Measurements from ENCODE around the gene BEND6.

BEND6 gene

DNA sequence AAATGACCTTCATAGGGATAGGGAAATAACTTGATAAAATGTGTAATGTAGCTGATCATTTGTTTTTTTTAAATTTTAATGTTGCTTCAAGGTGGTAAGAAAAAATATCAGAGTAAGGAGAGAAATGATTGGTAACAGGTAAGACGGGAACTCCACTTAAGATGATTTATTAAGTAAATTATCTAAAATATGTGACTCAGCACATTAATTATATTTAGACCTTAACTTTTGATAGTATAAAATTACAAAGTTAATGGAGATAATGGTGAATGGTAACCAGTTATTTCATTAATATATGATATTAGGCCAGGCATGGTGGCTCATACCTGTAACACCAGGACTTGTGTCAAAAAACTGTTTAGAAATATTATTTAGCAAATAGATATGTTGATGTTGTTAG lies 10.2 kb downstream of the BEND6 start:
- Histone ChIP-seq H3K9me3 (no peaks in the 10 kb centered on the region), H3K27ac (no peak overlapping the region), H3K4me1 (ENCODE audit: control insufficient read depth in 1 of 2, insufficient read depth in 1 of 2, low read depth in 1 of 2, low read length in 1 of 2) (no peaks in the 10 kb centered on the region), H3K4me3 (ENCODE audit: low read depth in 1 of 2, low read length in 1 of 2) (no peak overlapping the region), H3K36me3 (no peaks in the 10 kb centered on the region), H3K27me3 (no peaks in the 10 kb centered on the region)
- TF ChIP-seq, protein P1, sequence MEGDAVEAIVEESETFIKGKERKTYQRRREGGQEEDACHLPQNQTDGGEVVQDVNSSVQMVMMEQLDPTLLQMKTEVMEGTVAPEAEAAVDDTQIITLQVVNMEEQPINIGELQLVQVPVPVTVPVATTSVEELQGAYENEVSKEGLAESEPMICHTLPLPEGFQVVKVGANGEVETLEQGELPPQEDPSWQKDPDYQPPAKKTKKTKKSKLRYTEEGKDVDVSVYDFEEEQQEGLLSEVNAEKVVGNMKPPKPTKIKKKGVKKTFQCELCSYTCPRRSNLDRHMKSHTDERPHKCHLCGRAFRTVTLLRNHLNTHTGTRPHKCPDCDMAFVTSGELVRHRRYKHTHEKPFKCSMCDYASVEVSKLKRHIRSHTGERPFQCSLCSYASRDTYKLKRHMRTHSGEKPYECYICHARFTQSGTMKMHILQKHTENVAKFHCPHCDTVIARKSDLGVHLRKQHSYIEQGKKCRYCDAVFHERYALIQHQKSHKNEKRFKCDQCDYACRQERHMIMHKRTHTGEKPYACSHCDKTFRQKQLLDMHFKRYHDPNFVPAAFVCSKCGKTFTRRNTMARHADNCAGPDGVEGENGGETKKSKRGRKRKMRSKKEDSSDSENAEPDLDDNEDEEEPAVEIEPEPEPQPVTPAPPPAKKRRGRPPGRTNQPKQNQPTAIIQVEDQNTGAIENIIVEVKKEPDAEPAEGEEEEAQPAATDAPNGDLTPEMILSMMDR (IDR thresholded peaks at IDR 0.05) = no peak

DNA sequence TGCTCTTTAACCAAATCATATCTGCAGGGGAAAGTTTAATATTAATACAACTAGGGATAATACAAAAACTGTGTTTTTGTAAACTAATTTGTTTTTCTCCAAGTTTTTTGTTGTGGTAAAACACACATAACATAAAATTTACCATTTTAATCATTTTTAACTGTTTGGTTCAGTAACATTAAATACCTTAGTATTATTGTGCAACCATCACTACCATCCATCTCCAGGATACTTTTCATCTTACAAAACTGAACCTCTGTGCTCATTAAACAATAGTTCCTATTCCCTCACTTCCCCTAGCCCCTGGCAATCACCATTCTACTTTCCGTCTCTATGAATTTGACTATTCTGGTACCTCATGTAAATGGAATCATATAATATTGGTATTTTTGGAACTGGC lies 15.9 kb downstream of the BEND6 start:
- H3K36me3 ChIP-seq = no peaks in the 10 kb centered on the region
- no peaks in the 10 kb centered on the region for H3K4me1 ChIP-seq (ENCODE audit: control insufficient read depth in 1 of 2, insufficient read depth in 1 of 2, low read depth in 1 of 2, low read length in 1 of 2)
- H3K4me3 ChIP-seq (ENCODE audit: low read depth in 1 of 2, low read length in 1 of 2) = no peak overlapping the region
- TF ChIP-seq, protein P1 (IDR thresholded peaks at IDR 0.05) = no peak
- no peak overlapping the region for H3K27ac ChIP-seq
- H3K9me3 ChIP-seq = no peaks in the 10 kb centered on the region
- H3K27me3 ChIP-seq = no peaks in the 10 kb centered on the region

DNA sequence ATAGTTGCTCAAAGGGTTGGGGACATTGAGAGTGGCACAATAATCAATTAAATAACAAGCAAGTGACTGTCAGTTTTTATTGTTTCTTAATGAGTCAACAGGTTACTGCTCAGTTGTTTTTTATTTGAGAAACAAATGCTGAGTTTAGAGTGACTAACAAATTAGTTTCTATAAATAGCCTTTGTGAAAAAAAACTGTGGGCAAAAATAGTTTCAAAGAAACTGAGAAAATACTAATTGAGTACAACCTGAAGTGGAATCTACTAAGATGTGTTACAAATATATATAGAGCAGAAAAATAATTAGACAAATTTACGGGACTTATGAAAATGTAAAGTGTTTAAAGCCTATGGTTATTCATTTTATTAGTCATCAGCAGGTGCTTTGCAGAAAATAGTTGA lies 22.3 kb downstream of the BEND6 start:
- TF ChIP-seq, protein P1 (IDR thresholded peaks at IDR 0.05) = no peak
- no peaks in the 10 kb centered on the region for H3K4me1 ChIP-seq (ENCODE audit: control insufficient read depth in 1 of 2, insufficient read depth in 1 of 2, low read depth in 1 of 2, low read length in 1 of 2)
- no peak overlapping the region for H3K27ac ChIP-seq
- H3K27me3 ChIP-seq = no peaks in the 10 kb centered on the region
- no peak overlapping the region for H3K4me3 ChIP-seq (ENCODE audit: low read depth in 1 of 2, low read length in 1 of 2)
- H3K36me3 ChIP-seq = no peaks in the 10 kb centered on the region
- H3K9me3 ChIP-seq = no peaks in the 10 kb centered on the region

DNA sequence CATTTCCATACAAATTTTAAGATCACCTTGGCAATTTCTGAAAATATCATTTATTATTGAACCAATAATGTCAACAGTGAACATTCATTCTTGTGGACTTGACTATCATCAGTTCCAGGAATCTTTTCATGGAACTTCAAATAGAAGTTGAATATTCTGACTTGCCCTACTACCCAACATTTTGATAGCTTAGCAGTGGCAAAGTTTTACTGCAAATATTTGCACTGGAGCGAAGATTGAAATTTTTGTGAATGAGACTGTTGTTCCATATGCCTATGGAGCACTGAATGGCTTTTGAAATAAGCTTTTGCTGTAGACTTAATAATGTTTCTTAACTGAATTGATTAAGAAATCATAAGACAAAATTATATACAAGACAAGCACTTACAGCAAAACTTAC lies 23.6 kb downstream of the BEND6 start:
- no peaks in the 10 kb centered on the region for H3K36me3 ChIP-seq
- H3K4me3 ChIP-seq (ENCODE audit: low read depth in 1 of 2, low read length in 1 of 2) = no peak overlapping the region
- TF ChIP-seq, protein P1 (IDR thresholded peaks at IDR 0.05) = no peak
- no peaks in the 10 kb centered on the region for H3K4me1 ChIP-seq (ENCODE audit: control insufficient read depth in 1 of 2, insufficient read depth in 1 of 2, low read depth in 1 of 2, low read length in 1 of 2)
- H3K9me3 ChIP-seq = no peaks in the 10 kb centered on the region
- no peak overlapping the region for H3K27ac ChIP-seq
- H3K27me3 ChIP-seq = no peaks in the 10 kb centered on the region

DNA sequence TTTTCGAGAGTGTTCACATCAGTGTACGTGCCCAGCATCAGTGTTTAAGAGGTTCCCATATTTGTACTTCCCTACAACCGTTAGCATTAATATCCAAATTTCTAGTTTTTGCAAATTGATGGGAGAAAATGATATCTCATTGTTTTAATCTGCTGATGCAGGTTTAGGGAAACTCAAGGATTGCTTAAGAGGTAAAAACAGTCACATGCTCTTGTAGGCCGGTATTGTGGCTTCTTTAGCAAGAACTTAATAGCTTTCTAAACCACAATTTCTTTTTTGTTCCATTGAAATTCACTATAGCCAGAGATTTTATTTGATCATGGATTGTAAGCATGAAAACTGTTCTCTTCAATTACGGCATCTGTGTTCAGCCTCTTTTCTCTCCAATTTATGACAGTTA lies 29.5 kb downstream of the BEND6 start:
- TF ChIP-seq, protein P1 (IDR thresholded peaks at IDR 0.05) = no peak
- H3K36me3 ChIP-seq = no peaks in the 10 kb centered on the region
- no peak overlapping the region for H3K4me3 ChIP-seq (ENCODE audit: low read depth in 1 of 2, low read length in 1 of 2)
- no peak overlapping the region for H3K27ac ChIP-seq
- H3K4me1 ChIP-seq (ENCODE audit: control insufficient read depth in 1 of 2, insufficient read depth in 1 of 2, low read depth in 1 of 2, low read length in 1 of 2) = peaks cover 9 to 13% of the 10 kb centered on the region in 2 experiments
- H3K9me3 ChIP-seq = no peaks in the 10 kb centered on the region
- H3K27me3 ChIP-seq = no peaks in the 10 kb centered on the region

DNA sequence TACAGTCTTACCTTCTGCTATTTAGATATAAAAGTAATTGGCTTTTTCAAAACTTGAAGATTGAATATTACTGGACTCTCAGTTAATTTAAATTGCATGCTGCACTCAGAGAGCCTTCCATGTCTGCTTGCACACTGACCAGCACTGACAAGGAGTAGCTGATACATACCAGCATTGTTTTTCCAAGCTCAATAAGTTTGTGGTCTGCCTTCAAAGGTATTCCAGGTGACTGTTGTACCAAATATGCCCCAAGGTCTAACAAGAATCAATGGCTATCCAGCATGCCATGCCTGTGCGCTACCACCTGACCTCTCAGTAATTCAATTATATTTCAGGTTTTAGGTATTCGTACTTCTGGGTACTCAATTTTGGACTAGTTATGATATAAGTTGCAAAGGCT lies 30.0 kb downstream of the BEND6 start:
- Histone ChIP-seq H3K4me1 (ENCODE audit: control insufficient read depth in 1 of 2, insufficient read depth in 1 of 2, low read depth in 1 of 2, low read length in 1 of 2) (peaks cover 9 to 13% of the 10 kb centered on the region in 2 experiments), H3K27ac (no peak overlapping the region), H3K4me3 (ENCODE audit: low read depth in 1 of 2, low read length in 1 of 2) (no peak overlapping the region), H3K9me3 (no peaks in the 10 kb centered on the region), H3K36me3 (no peaks in the 10 kb centered on the region), H3K27me3 (no peaks in the 10 kb centered on the region)
- TF ChIP-seq, protein P1 (IDR thresholded peaks at IDR 0.05) = no peak

Measured in neutrophil (primary cell).